H9 (cell line): Measurements from ENCODE around the gene PHC3. TPM values are rescaled to one million over a fixed set of nuclear protein-coding genes. Genes with fewer than 3 reads are reported as not detected.

Source experiments
- DNase-seq: peaks from one replicate; pipeline ENCODE4 v3.0.0-alpha.2; 2017
- H2AFZ ChIP-seq: one replicate; pipeline ENCODE4 v1.6.1; 2013; ENCODE audit warnings: mild to moderate bottlenecking, low read length, control low read depth, moderate library complexity
- H2AK5ac ChIP-seq: 2 replicates; pipeline ENCODE4 v1.6.1; 2013; ENCODE audit warnings: low read length, control low read depth, mixed read lengths; ENCODE audit not compliant: insufficient read length
- H2BK120ac ChIP-seq: one replicate; pipeline ENCODE4 v1.6.1; 2013; ENCODE audit warnings: low read depth, mild to moderate bottlenecking, low read length, control low read depth, inconsistent platforms; ENCODE audit not compliant: poor library complexity, severe bottlenecking
- H2BK12ac ChIP-seq: 2 replicates; pipeline ENCODE4 v1.6.1; 2013; ENCODE audit warnings: low read length, control low read depth, mixed read lengths, low read depth; ENCODE audit not compliant: insufficient read length
- H2BK15ac ChIP-seq: 2 replicates; pipeline ENCODE4 v1.6.1; 2013; ENCODE audit warnings: low read depth, low read length, control low read depth
- H2BK20ac ChIP-seq: one replicate; pipeline ENCODE4 v1.6.1; 2013; ENCODE audit warnings: low read depth, mild to moderate bottlenecking, low read length, control low read depth, inconsistent platforms; ENCODE audit not compliant: poor library complexity, severe bottlenecking
- H2BK5ac ChIP-seq: 2 replicates; pipeline ENCODE4 v1.6.1; 2013; ENCODE audit warnings: low read length, control low read depth, mixed read lengths; ENCODE audit not compliant: insufficient read length
- H3K14ac ChIP-seq: 2 replicates; pipeline ENCODE4 v1.6.1; 2013; ENCODE audit warnings: low read length, control low read depth; ENCODE audit not compliant: insufficient read depth
- H3K18ac ChIP-seq: 2 replicates; pipeline ENCODE4 v1.6.1; 2013; ENCODE audit warnings: low read depth, mild to moderate bottlenecking, mixed read lengths, low read length, control low read depth; ENCODE audit not compliant: insufficient read length
- H3K23ac ChIP-seq: 2 replicates; pipeline ENCODE4 v1.6.1; 2013; ENCODE audit warnings: low read length, control low read depth, mixed read lengths, low read depth; ENCODE audit not compliant: insufficient read length
- H3K23me2 ChIP-seq: 2 replicates; pipeline ENCODE4 v1.6.1; 2013; ENCODE audit warnings: low read depth, mild to moderate bottlenecking, mixed read lengths, low read length, control low read depth; ENCODE audit not compliant: insufficient read length, poor library complexity, severe bottlenecking
- H3K27ac ChIP-seq: 2 replicates; pipeline ENCODE4 v1.5.1; 2013; ENCODE audit warnings: low read length, control low read depth, mixed read lengths, low read depth; ENCODE audit not compliant: insufficient read length
- H3K27me3 ChIP-seq: 2 replicates; pipeline ENCODE4 v1.6.1; 2013; ENCODE audit warnings: low read length, control low read depth, inconsistent platforms; ENCODE audit not compliant: insufficient read depth
- H3K4ac ChIP-seq: 2 replicates; pipeline ENCODE4 v1.6.1; 2013; ENCODE audit warnings: low read depth, mild to moderate bottlenecking, control low read depth, inconsistent platforms, low read length, moderate library complexity
- H3K4me1 ChIP-seq: 2 replicates; pipeline ENCODE4 v1.6.1; 2013; ENCODE audit warnings: low read length, control low read depth, inconsistent platforms; ENCODE audit not compliant: insufficient read depth
- H3K4me2 ChIP-seq: 2 replicates; pipeline ENCODE4 v1.6.1; 2013; ENCODE audit warnings: low read length, control low read depth, mixed read lengths; ENCODE audit not compliant: insufficient read length, insufficient read depth
- H3K56ac ChIP-seq: 2 replicates; pipeline ENCODE4 v1.6.1; 2013; ENCODE audit warnings: low read depth, mild to moderate bottlenecking, mixed read lengths, low read length, control low read depth; ENCODE audit not compliant: insufficient read length
- H3K79me1 ChIP-seq: 2 replicates; pipeline ENCODE4 v1.6.1; 2013; ENCODE audit warnings: low read depth, mild to moderate bottlenecking, moderate library complexity, low read length, control low read depth, inconsistent platforms; ENCODE audit not compliant: insufficient read depth, poor library complexity, severe bottlenecking
- H3K79me2 ChIP-seq: 2 replicates; pipeline ENCODE4 v1.6.1; 2013; ENCODE audit warnings: low read length, control low read depth, inconsistent platforms; ENCODE audit not compliant: insufficient read depth
- H3K9ac ChIP-seq: 2 replicates; pipeline ENCODE4 v1.6.1; 2013; ENCODE audit warnings: low read length, control low read depth, mixed read lengths; ENCODE audit not compliant: insufficient read length; ENCODE audit errors: extremely low read depth
- H3K9me3 ChIP-seq: one replicate; pipeline ENCODE4 v1.6.1; 2013; ENCODE audit warnings: low read depth, low read length, inconsistent platforms; ENCODE audit not compliant: control insufficient read depth
- H3T11ph ChIP-seq: one replicate; pipeline ENCODE4 v1.6.1; 2013; ENCODE audit warnings: mild to moderate bottlenecking, low read length, control low read depth, inconsistent platforms
- H4K20me1 ChIP-seq: one replicate; pipeline ENCODE4 v1.6.1; 2013; ENCODE audit not compliant: control insufficient read depth, insufficient read length, insufficient read depth
- H4K5ac ChIP-seq: 2 replicates; pipeline ENCODE4 v1.6.1; 2013; ENCODE audit warnings: low read depth, mild to moderate bottlenecking, mixed read lengths, low read length, control low read depth; ENCODE audit not compliant: insufficient read length
- H4K8ac ChIP-seq: replicated peaks from 2 replicates; pipeline ENCODE4 v1.6.1; 2013; ENCODE audit warnings: low read length, control low read depth, mixed read lengths, low read depth; ENCODE audit not compliant: insufficient read length
- H4K91ac ChIP-seq: 2 replicates; pipeline ENCODE4 v1.6.1; 2013; ENCODE audit warnings: low read depth, mild to moderate bottlenecking, moderate library complexity, mixed read lengths, low read length, control low read depth; ENCODE audit not compliant: insufficient read length
- H3K27ac Mint-ChIP-seq, 3 experiments: 2 replicates in 2 of 3; 3 replicates in 1 of 3; pipeline ENCODE4 v1.8.0; 2020 to 2021; ENCODE audit warnings: mixed read lengths in 3 of 3, mild to moderate bottlenecking in 1 of 3, moderate library complexity in 1 of 3
- H3K27me3 Mint-ChIP-seq: 2 replicates; pipeline ENCODE4 v1.8.0; 2021; ENCODE audit warnings: low read depth, mild to moderate bottlenecking, moderate library complexity, mixed read lengths
- H3K36me3 Mint-ChIP-seq, 3 experiments: 2 replicates in 2 of 3; 3 replicates in 1 of 3; pipeline ENCODE4 v1.8.0; 2020 to 2021; ENCODE audit warnings: low read depth in 3 of 3, mixed read lengths in 3 of 3; ENCODE audit not compliant: insufficient read depth in 1 of 3
- H3K4me1 Mint-ChIP-seq, 2 experiments: 2 replicates each; pipeline ENCODE4 v1.8.0; 2020; ENCODE audit warnings: mixed read lengths in 2 of 2
- H3K4me3 Mint-ChIP-seq, 2 experiments: 2 replicates in 1 of 2; 3 replicates in 1 of 2; pipeline ENCODE4 v1.8.0; 2020 to 2021; ENCODE audit warnings: mild to moderate bottlenecking in 2 of 2, mixed read lengths in 2 of 2, moderate library complexity in 1 of 2
- H3K9me3 Mint-ChIP-seq, 2 experiments: 2 replicates in 1 of 2; 3 replicates in 1 of 2; pipeline ENCODE4 v1.8.0; 2020; ENCODE audit warnings: mild to moderate bottlenecking in 2 of 2, mixed read lengths in 2 of 2, moderate library complexity in 1 of 2
- whole genome bisulfite sequencing: extraction: QIAGEN DNeasy Blood & Tissue Kit; methylation state at CpG from one replicate; pipeline ENCODE4 v1.1.7; 2013; ENCODE audit warnings: missing lambda C conversion rate, low lambda C conversion rate, mixed read lengths; ENCODE audit not compliant: insufficient read length; ENCODE audit errors: extremely low coverage; 5-methylcytosine and 5-hydroxymethylcytosine counted together
- total RNA-seq: library from RNA; stranded (reverse); gene quantifications from 2 replicates; pipeline ENCODE4 v1.2.1, GENCODE V29; 2021
- TF ChIP-seq, protein P1 (sequence below): fragments of 200-600 bp; sonication (generic); conservative IDR thresholded peaks from 3 replicates; pipeline ENCODE4 v1.8.0; 2021; ENCODE audit warnings: antibody characterized with exemption, mild to moderate bottlenecking

The PHC3 gene
- total RNA-seq, 1 experiment from 2014 or later, result 26.4 TPM

DNA sequence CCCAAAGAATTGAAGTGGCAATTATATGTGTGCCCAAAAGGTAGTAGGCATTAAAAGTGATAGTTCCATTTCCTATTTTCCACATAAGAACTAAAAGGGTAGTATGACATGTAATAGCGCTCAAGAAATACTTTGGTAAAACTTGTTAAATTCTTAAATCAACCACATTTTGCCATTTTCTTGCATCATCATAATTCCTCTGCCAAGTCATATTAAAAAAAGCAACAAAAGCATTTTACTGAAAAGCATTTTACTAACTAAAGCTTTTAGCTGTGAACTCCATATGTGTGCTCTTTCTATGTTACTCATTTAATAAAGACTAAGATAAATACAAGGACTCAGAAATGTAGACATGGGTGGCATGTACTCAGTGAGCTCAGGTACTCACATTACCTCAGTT, 73.6 kb downstream of the PHC3 start:
- Histone ChIP-seq H3K9ac (no peak overlapping the region), H3K27me3 (no peaks in the 10 kb centered on the region), H2AK5ac (no peak overlapping the region), H2BK15ac (no peak overlapping the region), H2BK20ac (no peak overlapping the region), H3K4ac (no peak overlapping the region), H3K79me1 (peaks cover 2% of the 10 kb centered on the region), H3K4me1 (peaks cover 4% of the 10 kb centered on the region; the same call in 1 of the 2 replicates), H4K91ac (no peak overlapping the region), H3K27ac (no peak overlapping the region), H3T11ph (no peak overlapping the region), H3K23ac (no peak overlapping the region), H2AFZ (no peak overlapping the region), H3K14ac (no peak overlapping the region), H3K4me2 (no peak overlapping the region), H3K9me3 (no peaks in the 10 kb centered on the region), H3K18ac (no peak overlapping the region), H4K8ac (no peak overlapping the region), H2BK5ac (no peak overlapping the region), H2BK120ac (no peak overlapping the region), H2BK12ac (no peak overlapping the region), H3K23me2 (no peaks in the 10 kb centered on the region), H3K79me2 (no peaks in the 10 kb centered on the region), H4K20me1 (no peaks in the 10 kb centered on the region), H3K56ac (no peak overlapping the region), H4K5ac (no peak overlapping the region)
- no peaks in the 10 kb centered on the region for H3K9me3 Mint-ChIP-seq
- peaks cover under 1 to 21% (median 4%) of the 10 kb centered on the region in 3 experiments; a peak in 5 of 7 replicates for H3K36me3 Mint-ChIP-seq
- no peak overlapping the region for H3K4me3 Mint-ChIP-seq
- peaks cover 6 to 7% of the 10 kb centered on the region in 2 experiments; a peak in 3 of 4 replicates for H3K4me1 Mint-ChIP-seq
- TF ChIP-seq, protein P1, sequence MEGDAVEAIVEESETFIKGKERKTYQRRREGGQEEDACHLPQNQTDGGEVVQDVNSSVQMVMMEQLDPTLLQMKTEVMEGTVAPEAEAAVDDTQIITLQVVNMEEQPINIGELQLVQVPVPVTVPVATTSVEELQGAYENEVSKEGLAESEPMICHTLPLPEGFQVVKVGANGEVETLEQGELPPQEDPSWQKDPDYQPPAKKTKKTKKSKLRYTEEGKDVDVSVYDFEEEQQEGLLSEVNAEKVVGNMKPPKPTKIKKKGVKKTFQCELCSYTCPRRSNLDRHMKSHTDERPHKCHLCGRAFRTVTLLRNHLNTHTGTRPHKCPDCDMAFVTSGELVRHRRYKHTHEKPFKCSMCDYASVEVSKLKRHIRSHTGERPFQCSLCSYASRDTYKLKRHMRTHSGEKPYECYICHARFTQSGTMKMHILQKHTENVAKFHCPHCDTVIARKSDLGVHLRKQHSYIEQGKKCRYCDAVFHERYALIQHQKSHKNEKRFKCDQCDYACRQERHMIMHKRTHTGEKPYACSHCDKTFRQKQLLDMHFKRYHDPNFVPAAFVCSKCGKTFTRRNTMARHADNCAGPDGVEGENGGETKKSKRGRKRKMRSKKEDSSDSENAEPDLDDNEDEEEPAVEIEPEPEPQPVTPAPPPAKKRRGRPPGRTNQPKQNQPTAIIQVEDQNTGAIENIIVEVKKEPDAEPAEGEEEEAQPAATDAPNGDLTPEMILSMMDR, result no peak
- no peak for DNase-seq
- H3K27ac Mint-ChIP-seq, result peak overlapping the region in 1 of 3 experiments; percentile 2; a peak in 1 of 7 replicates
- H3K27me3 Mint-ChIP-seq, result no peaks in the 10 kb centered on the region
- no CpG with 5 or more reads among the region's 1 CpG for WGBS
